K562 (cell line): ENCODE data around the gene GPAT3. TPM values are rescaled to one million over a fixed set of nuclear protein-coding genes. Genes with fewer than 3 reads are reported as not detected.
A peak's percentile ranks its signal among the peaks of the same experiment; 100 is the strongest.

ENCODE experiments used
- EP300 ChIP-seq: IDR thresholded peaks from 2 replicates; pipeline ENCODE4 v1.6.1; 2012; ENCODE audit warnings: low read length, improper control_type of control experiment
- JUND ChIP-seq, 2 experiments: IDR thresholded peaks; 2 replicates in 1 of 2; 3 replicates in 1 of 2; pipeline ENCODE4 v1.6.1; 2011; ENCODE audit warnings: borderline replicate concordance in 2 of 2, low read depth in 2 of 2, low read length in 2 of 2, improper control_type of control experiment in 1 of 2, missing biosample characterization in 1 of 2, missing genetic modification characterization in 1 of 2, missing genetic modification reagents in 1 of 2
- MCM5 ChIP-seq: fragments of 450-650 bp; IDR thresholded peaks from 2 replicates; pipeline ENCODE4 v1.6.1; 2016; ENCODE audit warnings: low read depth
- MIER1 ChIP-seq: fragments of 450-650 bp; IDR thresholded peaks from 2 replicates; pipeline ENCODE4 v1.6.1; 2016; ENCODE audit warnings: antibody characterized with exemption, mild to moderate bottlenecking, low read depth
- PTRF ChIP-seq: fragments of 450-650 bp; IDR thresholded peaks from 2 replicates; pipeline ENCODE4 v1.6.1; 2016; ENCODE audit warnings: mild to moderate bottlenecking, missing genetic modification characterization, missing compliant biosample characterization
- RAD51 ChIP-seq: fragments of 450-650 bp; IDR thresholded peaks from 2 replicates; pipeline ENCODE4 v1.7.1; 2016; ENCODE audit warnings: low read depth, mild to moderate bottlenecking, borderline replicate concordance
- RB1 ChIP-seq: fragments of 450-650 bp; IDR thresholded peaks from 2 replicates; pipeline ENCODE4 v1.6.1; 2017; ENCODE audit warnings: low read depth, mild to moderate bottlenecking
- RBM14 ChIP-seq: fragments of 200-400 bp; formaldehyde crosslinking; IDR thresholded peaks from 2 replicates; pipeline ENCODE4 v1.6.1; 2018; ENCODE audit warnings: low read depth, mild to moderate bottlenecking, low read length, moderate library complexity, borderline replicate concordance; ENCODE audit not compliant: insufficient read depth
- SRSF7 ChIP-seq: fragments of 200-400 bp; formaldehyde crosslinking; optimal IDR thresholded peaks from 2 replicates; pipeline ENCODE3; 2017; ENCODE audit warnings: mild to moderate bottlenecking, low read depth, low read length
- TCF7 ChIP-seq: sonication (generic); IDR thresholded peaks from 2 replicates; pipeline ENCODE4 v1.6.1; 2016; ENCODE audit warnings: antibody characterized with exemption, borderline replicate concordance
- YY1 ChIP-seq, 3 experiments: IDR thresholded peaks; 2 replicates each; pipeline ENCODE4 v1.6.1; 2011; ENCODE audit warnings: low read length in 2 of 3, mild to moderate bottlenecking in 2 of 3, moderate library complexity in 2 of 3, borderline replicate concordance in 1 of 3, control low read depth in 1 of 3, low read depth in 1 of 3; ENCODE audit not compliant: insufficient read depth in 3 of 3, insufficient replicate concordance in 2 of 3, control insufficient read depth in 1 of 3, insufficient read length in 1 of 3; ENCODE audit errors: extremely low read depth in 1 of 3
- ZNF592 ChIP-seq: fragments of 450-650 bp; IDR thresholded peaks from 2 replicates; pipeline ENCODE4 v1.6.1; 2017; ENCODE audit warnings: antibody characterized with exemption, mild to moderate bottlenecking
- ZNF696 ChIP-seq: fragments of 250-450 bp; sonication (Bioruptor Pico); conservative IDR thresholded peaks from 2 replicates; pipeline ENCODE4 v1.4.0; 2020; ENCODE audit warnings: mild to moderate bottlenecking, moderate library complexity
- polyA plus RNA-seq, 8 experiments: library from polyadenylated mRNA; depleted of rRNA in 4 of 8; stranded (reverse) in 5 of 8; unstranded in 3 of 8; fragments of >200 nt; fragmentation: Nextera tagmentation in 2 of 8; fragmentation: Illumina TruSeq in 1 of 8; extraction: Ambion mirVana in 2 of 8; extraction: Trizol in 1 of 8; gene quantifications; 2 replicates each; pipeline versions ENCODE4 v1.2.1 to v1.2.3, GENCODE V29; 2011 to 2014; ENCODE audit warnings: inconsistent platforms in 1 of 8, missing spikeins in 1 of 8
- total RNA-seq, 7 experiments: library from RNA; depleted of rRNA in 6 of 7; stranded (reverse); fragments of >200 nt in 6 of 7; fragmentation: Illumina TruSeq in 2 of 7; extraction: Trizol in 2 of 7; gene quantifications; 2 replicates each; pipeline versions ENCODE4 v1.2.1 to v1.2.3, GENCODE V29; 2011 to 2021; ENCODE audit warnings: low replicate concordance in 1 of 7
- TF ChIP-seq, protein P1 (sequence below), 2 experiments: IDR thresholded peaks; 2 replicates each; pipeline ENCODE4 v1.6.1; 2012; ENCODE audit warnings: improper control_type of control experiment in 2 of 2, low read depth in 2 of 2, low read length in 2 of 2, borderline replicate concordance in 1 of 2
- TF ChIP-seq, protein P2 (sequence below), 2 experiments: fragments of 200-800 bp in 1 of 2; sonication (Bioruptor generic) in 1 of 2; sonication (generic) in 1 of 2; formaldehyde crosslinking in 1 of 2; IDR thresholded peaks in 1 of 2; conservative IDR thresholded peaks in 1 of 2; 2 replicates each; pipeline versions ENCODE4 v1.5.0 to v1.6.1; 2016 to 2020; ENCODE audit warnings: missing compliant biosample characterization in 1 of 2, missing genetic modification characterization in 1 of 2, missing genetic modification reagents in 1 of 2

GPAT3 gene
- total and polyA plus RNA-seq, 9 of the 15 experiments (the other 6 are each of a cell fraction or from before 2014, with no cell fraction given): 4.1 to 16.1 (median 13.1) TPM

DNA sequence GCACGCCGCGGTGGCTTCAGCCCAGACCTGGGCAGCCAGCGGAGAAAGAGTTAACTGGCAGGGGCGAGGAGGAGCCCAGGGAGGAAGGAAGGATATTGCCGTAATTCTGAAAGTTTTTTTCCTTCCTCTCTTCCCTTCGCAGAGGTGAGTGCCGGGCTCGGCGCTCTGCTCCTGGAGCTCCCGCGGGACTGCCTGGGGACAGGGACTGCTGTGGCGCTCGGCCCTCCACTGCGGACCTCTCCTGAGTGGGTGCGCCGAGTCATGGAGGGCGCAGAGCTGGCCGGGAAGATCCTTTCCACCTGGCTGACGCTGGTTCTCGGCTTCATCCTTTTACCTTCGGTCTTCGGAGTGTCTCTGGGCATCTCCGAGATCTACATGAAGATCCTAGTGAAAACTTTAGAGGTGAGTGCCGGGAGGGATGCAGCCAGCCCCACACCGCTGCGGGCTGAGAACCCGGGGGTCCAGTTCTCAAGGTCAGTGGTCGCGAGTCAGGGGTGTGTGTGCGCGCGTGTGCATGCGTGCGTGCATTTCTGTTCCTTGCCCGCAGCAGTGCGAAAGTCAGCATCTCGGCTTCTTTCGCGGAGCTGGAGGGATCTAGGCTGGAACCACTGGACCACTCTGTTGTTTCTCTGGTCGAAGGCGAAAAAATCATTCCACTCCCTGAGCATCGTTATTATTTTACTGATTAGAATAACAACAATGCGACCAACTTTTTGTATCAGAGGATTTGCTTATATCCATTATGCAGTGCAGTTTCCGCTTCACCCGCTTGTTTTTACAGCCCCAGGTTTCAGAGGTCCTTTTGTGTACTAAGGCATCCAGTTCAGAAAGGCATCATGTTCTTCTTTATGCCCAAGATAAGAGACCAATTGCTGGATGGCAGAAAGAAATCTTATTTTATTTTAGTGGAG, 709 bp downstream of the GPAT3 start (continued):
- no peak for TF ChIP-seq RBM14
- TF ChIP-seq MIER1: no peak
- TF ChIP-seq ZNF696 (CRISPR knock-in tag): no peak
- TF ChIP-seq MCM5: no peak
- no peak for TF ChIP-seq RB1
- TF ChIP-seq, protein P1, sequence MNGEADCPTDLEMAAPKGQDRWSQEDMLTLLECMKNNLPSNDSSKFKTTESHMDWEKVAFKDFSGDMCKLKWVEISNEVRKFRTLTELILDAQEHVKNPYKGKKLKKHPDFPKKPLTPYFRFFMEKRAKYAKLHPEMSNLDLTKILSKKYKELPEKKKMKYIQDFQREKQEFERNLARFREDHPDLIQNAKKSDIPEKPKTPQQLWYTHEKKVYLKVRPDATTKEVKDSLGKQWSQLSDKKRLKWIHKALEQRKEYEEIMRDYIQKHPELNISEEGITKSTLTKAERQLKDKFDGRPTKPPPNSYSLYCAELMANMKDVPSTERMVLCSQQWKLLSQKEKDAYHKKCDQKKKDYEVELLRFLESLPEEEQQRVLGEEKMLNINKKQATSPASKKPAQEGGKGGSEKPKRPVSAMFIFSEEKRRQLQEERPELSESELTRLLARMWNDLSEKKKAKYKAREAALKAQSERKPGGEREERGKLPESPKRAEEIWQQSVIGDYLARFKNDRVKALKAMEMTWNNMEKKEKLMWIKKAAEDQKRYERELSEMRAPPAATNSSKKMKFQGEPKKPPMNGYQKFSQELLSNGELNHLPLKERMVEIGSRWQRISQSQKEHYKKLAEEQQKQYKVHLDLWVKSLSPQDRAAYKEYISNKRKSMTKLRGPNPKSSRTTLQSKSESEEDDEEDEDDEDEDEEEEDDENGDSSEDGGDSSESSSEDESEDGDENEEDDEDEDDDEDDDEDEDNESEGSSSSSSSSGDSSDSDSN (IDR thresholded peaks at IDR 0.05; ENCODE audit: borderline replicate concordance in 1 of 2, low read depth in 2 of 2, low read length in 2 of 2): no peak; a peak in 1 of 4 replicates
- no peak for TF ChIP-seq PTRF
- TF ChIP-seq RAD51: no peak
- TF ChIP-seq TCF7: no peak
- TF ChIP-seq YY1 (IDR thresholded peaks at IDR 0.05; ENCODE audit: borderline replicate concordance in 1 of 3, control insufficient read depth in 1 of 3, extremely low read depth in 1 of 3, insufficient read depth in 3 of 3, insufficient read length in 1 of 3, insufficient replicate concordance in 2 of 3, low read depth in 1 of 3, low read length in 2 of 3): peak in 1 of 3 experiments; percentile 5
- TF ChIP-seq, protein P2, sequence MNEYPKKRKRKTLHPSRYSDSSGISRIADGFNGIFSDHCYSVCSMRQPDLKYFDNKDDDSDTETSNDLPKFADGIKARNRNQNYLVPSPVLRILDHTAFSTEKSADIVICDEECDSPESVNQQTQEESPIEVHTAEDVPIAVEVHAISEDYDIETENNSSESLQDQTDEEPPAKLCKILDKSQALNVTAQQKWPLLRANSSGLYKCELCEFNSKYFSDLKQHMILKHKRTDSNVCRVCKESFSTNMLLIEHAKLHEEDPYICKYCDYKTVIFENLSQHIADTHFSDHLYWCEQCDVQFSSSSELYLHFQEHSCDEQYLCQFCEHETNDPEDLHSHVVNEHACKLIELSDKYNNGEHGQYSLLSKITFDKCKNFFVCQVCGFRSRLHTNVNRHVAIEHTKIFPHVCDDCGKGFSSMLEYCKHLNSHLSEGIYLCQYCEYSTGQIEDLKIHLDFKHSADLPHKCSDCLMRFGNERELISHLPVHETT (CRISPR knock-in tag; conservative IDR thresholded peaks at IDR 0.05 in 1 of 2, IDR thresholded peaks at IDR 0.05 in 1 of 2): no peak
- TF ChIP-seq EP300: no peak
- TF ChIP-seq JUND (IDR thresholded peaks at IDR 0.05; ENCODE audit: borderline replicate concordance, low read depth, low read length): no peak
- TF ChIP-seq JUND (tag; IDR thresholded peaks at IDR 0.05; ENCODE audit: borderline replicate concordance, low read depth, low read length): no peak; the same call in 2 of the 3 replicates
- TF ChIP-seq ZNF592: 0 out of 2 replicates have a peak, but pooled peaks have one; percentile 42
- no peak for TF ChIP-seq SRSF7
